Measurements from ENCODE around the gene SIK3. TPM values are rescaled to one million over a fixed set of nuclear protein-coding genes. Genes with fewer than 3 reads are reported as not detected.

The SIK3 gene
- total and polyA plus RNA-seq, 8 donors = 11.1 to 27.3 (median 24.0) TPM

- H3K36me3 ChIP-seq = peaks cover 4 to 51% (median 18%) of the 10 kb centered on the region in 3 donors
- no peak for ATAC-seq
Measured at GRCh38 chr11:116865696-116866095, 232.5 kb downstream of the SIK3 start.

GRCh38 chr11:116864531-116864930, 233.7 kb downstream of the SIK3 start:
- H3K4me1 ChIP-seq = no peaks in the 10 kb centered on the region
- DNase-seq (no peak), FAIRE-seq (no peak), ATAC-seq (no peak)
- no peak overlapping the region for H3K27ac ChIP-seq
- no peaks in the 10 kb centered on the region for H3K9me3 ChIP-seq
- intact Hi-C loops (cut with DNase I) = loop anchor here in 1 of 3 donors (10.0 kb wide), 1 partner anchor 360 kb away; no protein-coding TSS in a partner anchor
- H3K36me3 ChIP-seq = peaks cover under 1 to 51% (median 18%) of the 10 kb centered on the region in 3 donors
- no peak for TF ChIP-seq CTCF (IDR thresholded peaks at IDR 0.05)
- no peaks in the 10 kb centered on the region for H3K27me3 ChIP-seq
- no peak overlapping the region for H3K4me3 ChIP-seq
- WGBS, 2 donors = 92 to 93% methylated on average over 5 of the region's 5 CpGs

More at GRCh38 chr11:116865696-116866095, 232.5 kb downstream of the SIK3 start:
- no peak overlapping the region for H3K4me3 ChIP-seq
- TF ChIP-seq CTCF (IDR thresholded peaks at IDR 0.05) = no peak
- no peak for DNase-seq
- no peaks in the 10 kb centered on the region for H3K27me3 ChIP-seq
- H3K9me3 ChIP-seq = no peaks in the 10 kb centered on the region
- FAIRE-seq = no peak
- 69 to 85% methylated on average over 1 of the region's 1 CpG for WGBS, 2 donors
- H3K4me1 ChIP-seq = no peaks in the 10 kb centered on the region
- intact Hi-C loops (cut with DNase I) = loop anchor here in 1 of 3 donors (10.0 kb wide), 1 partner anchor 359 kb away; no protein-coding TSS in a partner anchor
- H3K27ac ChIP-seq = no peak overlapping the region

GRCh38 chr11:116862951-116863350, 235.3 kb downstream of the SIK3 start:
- H3K36me3 ChIP-seq = peaks cover 0 to 54% (median 28%) of the 10 kb centered on the region in 3 donors
- no peaks in the 10 kb centered on the region for H3K27me3 ChIP-seq
- ATAC-seq (no peak), DNase-seq (no peak), FAIRE-seq (no peak)
- whole genome bisulfite sequencing, 2 donors = 94 to 96% methylated on average over 3 of the region's 3 CpGs
- no peak overlapping the region for H3K27ac ChIP-seq
- intact Hi-C loops (cut with DNase I) = loop anchor here in 1 of 3 donors (10.0 kb wide), 1 partner anchor 362 kb away; no protein-coding TSS in a partner anchor
- TF ChIP-seq CTCF (IDR thresholded peaks at IDR 0.05) = no peak
- no peaks in the 10 kb centered on the region for H3K4me1 ChIP-seq
- H3K4me3 ChIP-seq = no peak overlapping the region
- H3K9me3 ChIP-seq = no peaks in the 10 kb centered on the region

GRCh38 chr11:116862185-116862584, 236.0 kb downstream of the SIK3 start:
- H3K4me3 ChIP-seq = no peak overlapping the region
- no peak overlapping the region for H3K27ac ChIP-seq
- no peaks in the 10 kb centered on the region for H3K27me3 ChIP-seq
- DNase-seq (no peak), ATAC-seq (no peak), FAIRE-seq (no peak)
- WGBS, 2 donors = 90 to 91% methylated on average over 3 of the region's 3 CpGs
- H3K4me1 ChIP-seq = no peaks in the 10 kb centered on the region
- TF ChIP-seq CTCF (IDR thresholded peaks at IDR 0.05) = no peak
- H3K9me3 ChIP-seq = no peaks in the 10 kb centered on the region
- intact Hi-C loops (cut with DNase I) = loop anchor here in 1 of 3 donors (10.0 kb wide), 1 partner anchor 363 kb away; no protein-coding TSS in a partner anchor
- H3K36me3 ChIP-seq = peaks cover 0 to 51% (median 24%) of the 10 kb centered on the region in 3 donors

GRCh38 chr11:116861539-116861938, 236.7 kb downstream of the SIK3 start:
- WGBS, 2 donors = 95 to 96% methylated on average over 1 of the region's 1 CpG
- intact Hi-C loops (cut with DNase I) = loop anchor here in 1 of 3 donors (10.0 kb wide), 1 partner anchor 363 kb away; no protein-coding TSS in a partner anchor
- DNase-seq (no peak), FAIRE-seq (no peak), ATAC-seq (no peak)
- H3K36me3 ChIP-seq = peaks cover 0 to 51% (median 18%) of the 10 kb centered on the region in 3 donors
- H3K4me1 ChIP-seq = no peaks in the 10 kb centered on the region
- no peaks in the 10 kb centered on the region for H3K27me3 ChIP-seq
- no peak overlapping the region for H3K4me3 ChIP-seq
- H3K9me3 ChIP-seq = no peaks in the 10 kb centered on the region
- TF ChIP-seq CTCF (IDR thresholded peaks at IDR 0.05) = no peak
- no peak overlapping the region for H3K27ac ChIP-seq
